HG03558 (cell line): ENCODE measurements around the gene IGFBP3.

Experiments used
- ATAC-seq: cut with Tn5 transposase; IDR thresholded peaks from one replicate; pipeline ENCODE4 v1.9.1; 2021; ENCODE audit warnings: moderate number of reproducible peaks; ENCODE audit not compliant: unreplicated experiment; ENCODE audit errors: extremely low read depth

Gene IGFBP3

GRCh38 chr7:45923818-45924217 lies 2.7 kb upstream of the IGFBP3 start:
- no peak for ATAC-seq

- no peak for ATAC-seq
Observed at GRCh38 chr7:45923290-45923689, 2.2 kb upstream of the IGFBP3 start.

GRCh38 chr7:45922810-45923209 lies 1.7 kb upstream of the IGFBP3 start:
- no peak for ATAC-seq

- no peak for ATAC-seq
Observed at GRCh38 chr7:45921699-45922519, 837 bp upstream of the IGFBP3 start.

GRCh38 chr7:45921381-45921698 lies 268 bp upstream of the IGFBP3 start:
- no peak for ATAC-seq

- ATAC-seq: no peak
Observed at GRCh38 chr7:45919993-45920459, 1.0 kb downstream of the IGFBP3 start.

- ATAC-seq: no peak
Observed at GRCh38 chr7:45919231-45919784, 1.8 kb downstream of the IGFBP3 start.

GRCh38 chr7:45918556-45918955 lies 2.5 kb downstream of the IGFBP3 start:
- no peak for ATAC-seq

- no peak for ATAC-seq
Observed at GRCh38 chr7:45917658-45918057, 3.4 kb downstream of the IGFBP3 start.

- ATAC-seq: no peak
Observed at GRCh38 chr7:45917064-45917463, 4.0 kb downstream of the IGFBP3 start.

GRCh38 chr7:45915606-45916005 lies 5.5 kb downstream of the IGFBP3 start:
- no peak for ATAC-seq

GRCh38 chr7:45914911-45915310 lies 6.2 kb downstream of the IGFBP3 start:
- no peak for ATAC-seq

- no peak for ATAC-seq
Observed at GRCh38 chr7:45912972-45913371, 8.1 kb downstream of the IGFBP3 start.

- no peak for ATAC-seq
Observed at GRCh38 chr7:45911311-45911710, 9.8 kb downstream of the IGFBP3 start.

- ATAC-seq: no peak
Observed at GRCh38 chr7:45910855-45911254, 10.2 kb downstream of the IGFBP3 start.

GRCh38 chr7:45909561-45909960 lies 11.5 kb downstream of the IGFBP3 start:
- ATAC-seq: no peak

- no peak for ATAC-seq
Observed at GRCh38 chr7:45902820-45903219, 18.3 kb downstream of the IGFBP3 start.

- no peak for ATAC-seq
Observed at GRCh38 chr7:45901566-45901965, 19.5 kb downstream of the IGFBP3 start.

- ATAC-seq: no peak
Observed at GRCh38 chr7:45898222-45898621, 22.9 kb downstream of the IGFBP3 start.

GRCh38 chr7:45897042-45897690 lies 23.9 kb downstream of the IGFBP3 start:
- no peak for ATAC-seq

- no peak for ATAC-seq
Observed at GRCh38 chr7:45894665-45895062, 26.4 kb downstream of the IGFBP3 start.
